Adrenal gland (tissue), 12 donors: ENCODE data around the gene FYTTD1. TPM values are rescaled to one million over a fixed set of nuclear protein-coding genes. Genes with fewer than 3 reads are reported as not detected.
"Not testable (repeated sequence)": the region's sequence is repeated elsewhere in the genome, so short reads cannot be mapped to it uniquely, and the experiment has no call there.

Source experiments
- DNase-seq, 7 donors: peaks; one replicate each; pipeline ENCODE4 v3.0.0-alpha.2; 2019 to 2020
- H3K27ac ChIP-seq, 5 donors: fragments of 200-600 bp; sonication (generic) in 4 of 5; 1 replicate in 3 of 5; 2 replicates in 2 of 5; pipeline versions ENCODE4 v1.5.1 to v1.8.0; 2016 to 2020; ENCODE audit warnings: mild to moderate bottlenecking in 1 of 5
- H3K27me3 ChIP-seq: fragments of 200-600 bp; 2 replicates; pipeline ENCODE4 v1.8.0; 2021
- H3K36me3 ChIP-seq, 2 donors: fragments of 200-600 bp; replicated peaks in 1 of 2; 1 replicate in 1 of 2; 2 replicates in 1 of 2; pipeline versions ENCODE4 v1.5.1 to v1.8.0; 2018 to 2022
- H3K4me1 ChIP-seq, 2 donors: fragments of 200-600 bp; replicated peaks in 1 of 2; 1 replicate in 1 of 2; 2 replicates in 1 of 2; pipeline versions ENCODE4 v1.5.1 to v1.8.0; 2018 to 2021
- H3K4me3 ChIP-seq, 4 donors: fragments of 200-600 bp; sonication (generic) in 3 of 4; one replicate each; pipeline ENCODE4 v1.5.1; 2016 to 2018
- H3K9me3 ChIP-seq, 3 donors: fragments of 200-600 bp; sonication (generic) in 1 of 3; replicated peaks in 1 of 3; 1 replicate in 2 of 3; 2 replicates in 1 of 3; pipeline versions ENCODE4 v1.5.1 to v1.8.0; 2016 to 2021
- CTCF ChIP-seq, 6 experiments: fragments of 450-650 bp in 4 of 6; fragments of 200-600 bp in 2 of 6; sonication (generic) in 1 of 6; IDR thresholded peaks; 1 replicate in 5 of 6; 2 replicates in 1 of 6; pipeline versions ENCODE4 v1.5.1 to v1.8.0; 2016 to 2021; ENCODE audit warnings: antibody characterized with exemption in 6 of 6, mild to moderate bottlenecking in 2 of 6, moderate library complexity in 1 of 6
- POLR2A ChIP-seq, 2 donors: fragments of 450-650 bp; IDR thresholded peaks; one replicate each; pipeline ENCODE4 v1.6.1; 2017; ENCODE audit warnings: antibody characterized with exemption in 2 of 2, mild to moderate bottlenecking in 2 of 2, moderate library complexity in 1 of 2
- WGBS, 4 donors: extraction: QIAGEN DNeasy Blood & Tissue Kit in 2 of 4; methylation state at CpG; one replicate each; pipeline versions ENCODE4 v1.1.5 to v1.1.7; 2013 to 2017; 5-methylcytosine and 5-hydroxymethylcytosine counted together
- intact Hi-C, 2 donors: fragments of 100-400 bp; cut with DNase I; formaldehyde crosslinking; loops; one replicate each; pipeline versions ENCODE4 v1.14.1 to v1.15.0; 2022 to 2023
- polyA plus RNA-seq, 3 donors: library from polyadenylated mRNA; stranded (reverse); fragments of 200-250 nt in 2 of 3; fragments of 350-450 nt in 1 of 3; fragmentation: Illumina TruSeq in 1 of 3; extraction: RNeasy Lipid Tissue Mini Kit (QIAGEN cat#74804) in 1 of 3; gene quantifications; one replicate each; pipeline ENCODE4 v1.2.3, GENCODE V29; 2013 to 2014
- total RNA-seq, 9 donors: library from RNA; depleted of rRNA in 4 of 9; stranded (reverse); fragments of >200 nt in 4 of 9; fragments of 120-200 nt in 1 of 9; fragmentation: NEBNext Ultra II Directional in 1 of 9; extraction: Animal tissue kit (Norgen Biotek cat#: 25700) in 1 of 9; gene quantifications; one replicate each; pipeline versions ENCODE4 v1.1.0 to v1.2.4, GENCODE V29; 2013 to 2023
- donor health status: healthy with polysubstance abuse.
- donor health status: Bipolar disorder and iron deficiency.
- donor health status: DM: yes; HTN: yes; CAD: no.
- donor health status: DM: no; HTN: no; CAD: no.
- donor health status: DM: no; HTN: no; CAD: no.
- donor health status: DM: yes; HTN: yes; CAD: no.

FYTTD1 gene
- total and polyA plus RNA-seq, 12 donors: 10.1 to 70.4 (median 45.6) TPM

- no peaks in the 10 kb centered on the region for H3K9me3 ChIP-seq
- WGBS, 4 donors: 76 to 81% (median 80%) methylated on average over 8 of the region's 8 CpGs
- intact Hi-C loops: no loop called here
- no peak overlapping the region for H3K27ac ChIP-seq
- H3K4me1 ChIP-seq: no peaks in the 10 kb centered on the region
- no peaks in the 10 kb centered on the region for H3K36me3 ChIP-seq
- H3K27me3 ChIP-seq: no peaks in the 10 kb centered on the region
- H3K4me3 ChIP-seq: no peak overlapping the region
- no peak for TF ChIP-seq POLR2A (IDR thresholded peaks at IDR 0.05)
- no peak for TF ChIP-seq CTCF (IDR thresholded peaks at IDR 0.05)
- DNase-seq: no peak
Measured at GRCh38 chr3:197728487-197728886, 21.2 kb upstream of the FYTTD1 start.

GRCh38 chr3:197730200-197730599 lies 19.5 kb upstream of the FYTTD1 start:
- Histone ChIP-seq H3K27me3 (no peaks in the 10 kb centered on the region), H3K36me3 (no peaks in the 10 kb centered on the region), H3K4me3 (no peak overlapping the region), H3K27ac (no peak overlapping the region), H3K9me3 (no peaks in the 10 kb centered on the region), H3K4me1 (peaks cover 0 to 6% of the 10 kb centered on the region in 2 donors)
- intact Hi-C loops: no loop called here
- TF ChIP-seq POLR2A (IDR thresholded peaks at IDR 0.05) (no peak), CTCF (IDR thresholded peaks at IDR 0.05) (no peak)
- WGBS, 4 donors: 75 to 88% (median 78%) methylated on average over 2 of the region's 2 CpGs
- no peak for DNase-seq

- H3K9me3 ChIP-seq, H3K36me3 ChIP-seq, H3K27me3 ChIP-seq, DNase-seq, intact Hi-C loops, H3K4me3 ChIP-seq, H3K27ac ChIP-seq: not testable (repeated sequence)
- peaks cover 0 to 11% of the 10 kb centered on the region in 2 donors for H3K4me1 ChIP-seq
- 92 to 100% (median 96%) methylated on average over 2 to 5 of the region's 5 CpGs for WGBS, 4 donors
Measured at GRCh38 chr3:197730770-197731169, 18.9 kb upstream of the FYTTD1 start.

DNA sequence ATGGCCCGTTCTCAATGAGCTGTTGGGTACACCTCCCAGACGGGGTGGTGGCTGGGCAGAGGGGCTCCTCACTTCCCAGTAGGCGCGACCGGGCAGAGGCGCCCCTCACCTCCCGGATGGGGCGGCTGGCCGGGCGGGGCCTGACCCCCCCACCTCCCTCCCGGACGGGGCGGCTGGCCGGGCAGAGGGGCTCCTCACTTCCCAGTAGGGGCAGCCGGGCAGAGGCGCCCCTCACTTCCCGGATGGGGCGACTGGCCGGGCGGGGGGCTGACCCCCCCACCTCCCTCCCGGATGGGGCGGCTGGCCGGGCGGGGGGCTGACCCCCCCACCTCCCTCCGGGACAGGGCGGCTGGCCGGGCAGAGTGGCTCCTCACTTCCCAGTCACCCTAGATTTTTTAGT lies 18.2 kb upstream of the FYTTD1 start:
- H3K27me3 ChIP-seq, H3K36me3 ChIP-seq, intact Hi-C loops, DNase-seq, H3K9me3 ChIP-seq, H3K4me3 ChIP-seq, H3K27ac ChIP-seq: not testable (repeated sequence)
- peaks cover 0 to 12% of the 10 kb centered on the region in 2 donors for H3K4me1 ChIP-seq
- WGBS, 4 donors: 90 to 96% (median 94%) methylated on average over 8 to 26 of the region's 27 CpGs

DNA sequence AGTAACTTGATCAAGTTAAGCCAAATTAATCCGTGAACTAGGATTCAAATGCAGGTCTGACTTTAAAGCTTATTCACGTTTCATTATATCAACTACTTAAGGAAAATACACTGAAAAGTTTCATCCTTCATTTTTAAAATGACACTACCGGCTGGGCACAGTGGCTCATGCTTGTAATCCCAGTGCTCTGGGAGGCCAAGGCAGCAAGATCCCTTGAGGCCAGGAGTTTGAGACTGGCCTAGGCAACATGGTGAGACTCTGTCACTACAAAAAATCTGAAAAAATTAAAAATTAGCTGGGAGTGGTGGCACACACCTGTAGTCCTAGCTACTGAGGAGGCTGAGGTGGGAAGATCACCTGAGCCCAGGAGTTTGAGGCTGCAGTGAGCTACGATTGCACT lies 16.6 kb upstream of the FYTTD1 start:
- 87 to 93% (median 92%) methylated on average over 4 of the region's 4 CpGs for WGBS, 4 donors
- TF ChIP-seq CTCF (IDR thresholded peaks at IDR 0.05): no peak
- no peak for TF ChIP-seq POLR2A (IDR thresholded peaks at IDR 0.05)
- peaks cover 0 to 18% of the 10 kb centered on the region in 2 donors for H3K4me1 ChIP-seq
- no peak overlapping the region for H3K27ac ChIP-seq
- no peaks in the 10 kb centered on the region for H3K36me3 ChIP-seq
- intact Hi-C loops: no loop called here
- H3K27me3 ChIP-seq: no peaks in the 10 kb centered on the region
- H3K4me3 ChIP-seq: no peak overlapping the region
- no peak for DNase-seq
- no peaks in the 10 kb centered on the region for H3K9me3 ChIP-seq
